Measurements from ENCODE around the gene GNE. TPM values are rescaled to one million over a fixed set of nuclear protein-coding genes. Genes with fewer than 3 reads are reported as not detected.

Gene GNE
- total and polyA plus RNA-seq, 9 of the 15 experiments (the other 6 are each of a cell fraction or from before 2014, with no cell fraction given): 5.1 to 18.6 (median 12.0) TPM

- no peak for TF ChIP-seq CHD7 (IDR thresholded peaks at IDR 0.05; ENCODE audit: low read depth, low read length)
- peak; percentile 58 for TF ChIP-seq DEAF1 (CRISPR knock-in tag; IDR thresholded peaks at IDR 0.05)
- TF ChIP-seq FOXP1 (CRISPR knock-in tag; IDR thresholded peaks at IDR 0.05): no peak
- peak in 1 of 2 experiments; percentile 65; a peak in 2 of 4 replicates for TF ChIP-seq NONO (IDR thresholded peaks at IDR 0.05; ENCODE audit: low read depth in 2 of 2, low read length in 1 of 2)
- peak; percentile 84 for TF ChIP-seq CREB1 (IDR thresholded peaks at IDR 0.05)
- TF ChIP-seq CREB1 (CRISPR knock-in tag; IDR thresholded peaks at IDR 0.05): peak; percentile 91
- TF ChIP-seq HINFP (tag; conservative IDR thresholded peaks at IDR 0.05; ENCODE audit: low read depth): no peak
- TF ChIP-seq CAMTA2 (CRISPR knock-in tag; conservative IDR thresholded peaks at IDR 0.05): no peak
- 0 out of 2 replicates have a peak, but pooled peaks have one; percentile 6 for TF ChIP-seq NCOR1 (IDR thresholded peaks at IDR 0.05)
- peak; percentile 26 for TF ChIP-seq PCBP1 (IDR thresholded peaks at IDR 0.05; ENCODE audit: low read depth, low read length, poor library complexity, severe bottlenecking)
Observed at GRCh38 chr9:36258208-36258995, at the start of gene GNE (continued).

All from K562 (cell line).